GM12878 (cell line): ENCODE data around the gene JAKMIP1. TPM values are rescaled to one million over a fixed set of nuclear protein-coding genes. Genes with fewer than 3 reads are reported as not detected.

ENCODE experiments used
- ATAC-seq: fragments of 200-7000 bp; cut with Tn5 transposase; 3 replicates; pipeline ENCODE4 v1.9.1; 2020; ENCODE audit warnings: mild to moderate bottlenecking, moderate library complexity
- BruUV-seq: library from RNA; stranded (reverse); fragments of 400-500 nt; replicated peaks from 2 replicates; lab custom pipeline; 2021; lab: Mats Ljungman, UMichigan
- CTCF ChIA-PET: fragments of 300-600 bp; sonication (Branson Sonifier 250); formaldehyde crosslinking; extraction: SDS; loops from one replicate; lab custom pipeline; 2021; ENCODE audit warnings: inconsistent platforms; lab: Yijun Ruan, JAX
- POLR2A ChIA-PET: fragments of 350-600 bp; formaldehyde crosslinking; extraction: SDS; loops from one replicate; lab custom pipeline; 2021; ENCODE audit warnings: inconsistent platforms; lab: Charles Lee
- RAD21 ChIA-PET: fragments of 300-600 bp; sonication (Branson Sonifier 250); formaldehyde crosslinking; loops from one replicate; lab custom pipeline; 2023; ENCODE audit warnings: antibody characterized with exemption; ENCODE audit not compliant: unreplicated experiment; lab: Charles Lee
- SMC1A ChIA-PET: fragments of 300-600 bp; sonication (Branson Sonifier 250); formaldehyde crosslinking; loops from one replicate; lab custom pipeline; 2023; ENCODE audit not compliant: unreplicated experiment, uncharacterized antibody; lab: Charles Lee
- DNase-seq: peaks from one replicate; pipeline ENCODE4 v3.0.0-alpha.2; 2011; ENCODE audit warnings: low read depth, low spot score
- FAIRE-seq: peaks from 3 replicates; lab custom pipeline; 2011; peaks lifted over from hg19 to GRCh38; lab: Jason Lieb, UNC
- H2AFZ ChIP-seq: 2 replicates; pipeline ENCODE4 v1.6.0; 2011; ENCODE audit warnings: low read depth, low read length, control low read depth; ENCODE audit not compliant: control insufficient read depth
- H3K27ac ChIP-seq: 2 replicates; pipeline ENCODE4 v1.5.1; 2011; ENCODE audit warnings: control low read depth; ENCODE audit not compliant: control insufficient read depth, insufficient read depth
- H3K27me3 ChIP-seq, 2 experiments: replicated peaks in 1 of 2; 2 replicates each; pipeline versions ENCODE4 v1.6.0 to v1.6.1; 2011; ENCODE audit warnings: low read length in 1 of 2; ENCODE audit not compliant: control insufficient read depth in 2 of 2, insufficient read depth in 2 of 2
- H3K36me3 ChIP-seq, 2 experiments: 2 replicates each; pipeline ENCODE4 v1.5.1; 2011; ENCODE audit warnings: low read length in 1 of 2; ENCODE audit not compliant: control insufficient read depth in 2 of 2, insufficient read depth in 2 of 2
- H3K4me1 ChIP-seq: 2 replicates; pipeline ENCODE4 v1.6.1; 2011; ENCODE audit warnings: mild to moderate bottlenecking, low read length, moderate library complexity, mixed read lengths; ENCODE audit not compliant: control insufficient read depth, insufficient read depth
- H3K4me2 ChIP-seq: 2 replicates; pipeline ENCODE4 v1.6.0; 2011; ENCODE audit warnings: control low read depth; ENCODE audit not compliant: control insufficient read depth, insufficient read depth
- H3K4me3 ChIP-seq: fragments of 200-600 bp; sonication (generic); 2 replicates; pipeline ENCODE4 v1.5.1; 2016
- H3K79me2 ChIP-seq: 2 replicates; pipeline ENCODE4 v1.6.0; 2011; ENCODE audit warnings: low read length; ENCODE audit not compliant: control insufficient read depth, insufficient read depth
- H3K9ac ChIP-seq: 2 replicates; pipeline ENCODE4 v1.8.0; 2011; ENCODE audit warnings: low read length, control low read depth, mixed read lengths; ENCODE audit not compliant: control insufficient read depth, insufficient read depth
- H3K9me3 ChIP-seq: replicated peaks from 3 replicates; pipeline ENCODE4 v1.5.1; 2011; ENCODE audit warnings: mild to moderate bottlenecking, low read length; ENCODE audit not compliant: control insufficient read depth, insufficient read depth
- H4K20me1 ChIP-seq: 2 replicates; pipeline ENCODE4 v1.6.0; 2011; ENCODE audit not compliant: control insufficient read depth, insufficient read depth
- CUX1 ChIP-seq: IDR thresholded peaks from 2 replicates; pipeline ENCODE4 v1.6.1; 2012; ENCODE audit warnings: improper control_type of control experiment, low read depth, low read length; ENCODE audit not compliant: insufficient replicate concordance
- ELK1 ChIP-seq: IDR thresholded peaks from 2 replicates; pipeline ENCODE4 v1.6.1; 2012; ENCODE audit warnings: low read depth, low read length, improper control_type of control experiment
- NBN ChIP-seq: fragments of 450-650 bp; IDR thresholded peaks from 2 replicates; pipeline ENCODE4 v1.6.1; 2016
- ZBTB33 ChIP-seq: fragments of 450-650 bp; IDR thresholded peaks from 2 replicates; pipeline ENCODE4 v1.6.1; 2017; ENCODE audit warnings: mild to moderate bottlenecking
- ZNF384 ChIP-seq: IDR thresholded peaks from 2 replicates; pipeline ENCODE4 v1.6.1; 2012; ENCODE audit warnings: low read depth, mild to moderate bottlenecking, low read length, improper control_type of control experiment, borderline replicate concordance
- WGBS: methylation state at CpG from one replicate; pipeline ENCODE4 v1.1.6; 2016; ENCODE audit warnings: low lambda C conversion rate; ENCODE audit not compliant: insufficient replicate concordance, insufficient coverage; ENCODE audit errors: missing lambda C conversion rate; 5-methylcytosine and 5-hydroxymethylcytosine counted together
- in situ Hi-C: fragments of 300-500 bp; cut with MboI; formaldehyde crosslinking; loops from 9 replicates; pipeline ENCODE4 v1.14.3; 2018; ENCODE audit warnings: mixed read lengths
- intact Hi-C: fragments of 100-400 bp; cut with micrococcal nuclease; formaldehyde crosslinking; loops from one replicate; pipeline ENCODE4 v1.14.2; 2022; ENCODE audit not compliant: unreplicated experiment
- polyA plus RNA-seq, 11 experiments: library from polyadenylated mRNA; depleted of rRNA in 4 of 11; unstranded in 6 of 11; stranded (reverse) in 5 of 11; fragments of >200 nt; fragmentation: Nextera tagmentation in 4 of 11; fragmentation: Illumina TruSeq in 1 of 11; extraction: Ambion mirVana in 4 of 11; extraction: Trizol in 1 of 11; gene quantifications; 1 replicate in 1 of 11; 2 replicates in 10 of 11; pipeline versions ENCODE4 v1.2.1 to v1.2.3, GENCODE V29; 2011 to 2016; ENCODE audit warnings: inconsistent platforms in 2 of 11, missing spikeins in 2 of 11, low read depth in 1 of 11
- total RNA-seq, 4 experiments: library from RNA; depleted of rRNA in 3 of 4; stranded (reverse); fragments of >200 nt in 3 of 4; fragmentation: Illumina TruSeq in 1 of 4; extraction: Trizol in 1 of 4; gene quantifications; 2 replicates each; pipeline versions ENCODE4 v1.2.1 to v1.2.3, GENCODE V29; 2013 to 2021

JAKMIP1 gene
- total and polyA plus RNA-seq, 10 of the 15 experiments (the other 5 are each of a cell fraction or from before 2014, with no cell fraction given) = 0.52 to 16.7 (median 12.3) TPM

- no peak overlapping the region for H2AFZ ChIP-seq
- H3K36me3 ChIP-seq = peaks cover 0 to 2% of the 10 kb centered on the region in 2 experiments; a peak in 2 of 4 replicates
- no peaks in the 10 kb centered on the region for H4K20me1 ChIP-seq
- no peaks in the 10 kb centered on the region for H3K79me2 ChIP-seq
- intact Hi-C loops = no loop called here
- DNase-seq (no peak), FAIRE-seq (no peak), ATAC-seq (no peak)
- 78% methylated on average over 7 of the region's 7 CpGs for WGBS
- H3K4me2 ChIP-seq = no peak overlapping the region
- ChIA-PET POLR2A (interaction anchor here (0.6 to 1.0 kb wide), 2 partner anchors 54 kb away, joined by 3 to 5 read pairs; no protein-coding TSS in a partner anchor), RAD21 (interaction anchor here (1.2 kb wide), 1 partner anchor 8 kb away, joined by 3 read pairs; no protein-coding TSS in a partner anchor), CTCF (interaction anchor here (1.4 to 1.5 kb wide), 2 partner anchors 107 to 108 kb away, joined by 4 to 5 read pairs; no protein-coding TSS in a partner anchor), SMC1A (interaction anchor here (0.9 to 1.4 kb wide), 2 partner anchors 11 to 108 kb away, joined by 3 to 6 read pairs; no protein-coding TSS in a partner anchor)
- peaks cover 5% of the 10 kb centered on the region; the same call in 2 of the 3 replicates for H3K9me3 ChIP-seq
- H3K4me3 ChIP-seq = no peak overlapping the region
- no TSS peak for BruUV-seq
- in situ Hi-C loops = no loop called here
- no peaks in the 10 kb centered on the region for H3K4me1 ChIP-seq
- no peak overlapping the region for H3K27ac ChIP-seq
- no peak for TF ChIP-seq ELK1
- TF ChIP-seq ZBTB33 = no peak
- TF ChIP-seq ZNF384 = no peak
- TF ChIP-seq CUX1 = no peak
- no peak for TF ChIP-seq NBN
- no peaks in the 10 kb centered on the region for H3K27me3 ChIP-seq
- H3K9ac ChIP-seq = no peak overlapping the region
Observed at GRCh38 chr4:6142511-6142910, 57.8 kb downstream of the JAKMIP1 start.
